ENCODE results near the gene EFHC1. TPM values are rescaled to one million over a fixed set of nuclear protein-coding genes. Genes with fewer than 3 reads are reported as not detected.

Gene EFHC1, protein sequence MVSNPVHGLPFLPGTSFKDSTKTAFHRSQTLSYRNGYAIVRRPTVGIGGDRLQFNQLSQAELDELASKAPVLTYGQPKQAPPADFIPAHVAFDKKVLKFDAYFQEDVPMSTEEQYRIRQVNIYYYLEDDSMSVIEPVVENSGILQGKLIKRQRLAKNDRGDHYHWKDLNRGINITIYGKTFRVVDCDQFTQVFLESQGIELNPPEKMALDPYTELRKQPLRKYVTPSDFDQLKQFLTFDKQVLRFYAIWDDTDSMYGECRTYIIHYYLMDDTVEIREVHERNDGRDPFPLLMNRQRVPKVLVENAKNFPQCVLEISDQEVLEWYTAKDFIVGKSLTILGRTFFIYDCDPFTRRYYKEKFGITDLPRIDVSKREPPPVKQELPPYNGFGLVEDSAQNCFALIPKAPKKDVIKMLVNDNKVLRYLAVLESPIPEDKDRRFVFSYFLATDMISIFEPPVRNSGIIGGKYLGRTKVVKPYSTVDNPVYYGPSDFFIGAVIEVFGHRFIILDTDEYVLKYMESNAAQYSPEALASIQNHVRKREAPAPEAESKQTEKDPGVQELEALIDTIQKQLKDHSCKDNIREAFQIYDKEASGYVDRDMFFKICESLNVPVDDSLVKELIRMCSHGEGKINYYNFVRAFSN
- 10 to 100 TPM in 1 of 6 experiments, 1 to 10 TPM in 5; 3.6 to 10.4 (median 6.0) TPM for total RNA-seq
- long read RNA-seq, partial matches to known transcripts, result 1 of 4 reads
- long read RNA-seq, other reads (novel, unspliced or antisense), result 2 of 4 reads

DNA sequence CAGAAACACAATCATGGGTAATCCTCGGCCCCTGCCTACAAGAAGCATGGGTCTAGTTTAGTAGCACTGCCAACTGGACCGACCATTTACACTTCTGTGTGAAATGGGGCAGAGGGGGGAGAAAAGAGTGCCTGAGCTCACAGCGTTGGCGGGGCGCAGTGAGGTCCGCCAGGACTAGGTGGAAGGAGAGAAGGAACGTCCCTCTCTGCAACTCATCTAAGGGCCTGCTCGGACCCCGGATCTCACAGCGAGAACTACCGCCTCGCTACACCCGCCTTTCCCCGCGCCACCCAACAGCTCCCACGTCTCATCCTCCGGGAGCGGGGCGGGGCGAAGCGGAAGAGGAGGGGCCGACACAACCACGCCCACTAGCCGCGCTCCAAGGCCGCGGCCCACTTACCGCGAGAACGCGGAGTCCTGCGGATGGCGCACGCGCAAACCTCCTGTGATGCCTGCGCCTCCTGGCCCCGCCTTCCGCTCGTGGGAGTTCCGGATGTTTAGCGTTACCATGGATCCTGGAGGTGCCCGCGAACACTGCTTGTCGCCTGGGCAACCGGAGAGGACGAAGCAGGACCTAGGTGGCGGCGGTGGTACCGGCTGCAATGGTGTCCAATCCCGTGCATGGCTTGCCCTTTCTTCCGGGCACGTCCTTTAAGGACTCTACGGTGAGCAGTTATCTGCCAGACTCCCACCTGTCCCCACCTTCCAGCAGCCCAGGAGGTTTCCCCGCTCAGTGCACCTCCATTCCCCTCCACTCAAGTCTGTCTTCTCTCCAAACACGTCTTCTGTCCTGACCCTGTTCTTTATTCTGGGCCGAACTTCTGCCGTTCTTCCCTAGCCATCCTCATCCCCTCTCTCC is at the start of gene EFHC1:
Gene EFHC1, plus strand, starts transcription at position 534 of the 859 bp plus-strand sequence. Its CDS starts 69 bp downstream, at position 603.
- WGBS (ENCODE audit: insufficient coverage, low coverage, low lambda C conversion rate, missing lambda C conversion rate), result 0% methylated on average over 11 of the region's 57 CpGs
- Histone ChIP-seq H3K27me3 (no peaks in the 10 kb centered on the region), H3K36me3 (no peaks in the 10 kb centered on the region), H3K4me3 (peak within 1 kb of the TSS; percentile 59 to 81 (median 68)), H3K9me3 (no peaks in the 10 kb centered on the region), H3K4me1 (peaks cover 0 to 6% (median 1%) of the 10 kb centered on the region in 4 donors), H3K27ac (peak within 1 kb of the TSS; percentile 66 to 87 (median 68))
- DNase-seq (peak; percentile 99), ATAC-seq (peak; percentile 96 to 99 (median 98))
- TF ChIP-seq, protein P1, sequence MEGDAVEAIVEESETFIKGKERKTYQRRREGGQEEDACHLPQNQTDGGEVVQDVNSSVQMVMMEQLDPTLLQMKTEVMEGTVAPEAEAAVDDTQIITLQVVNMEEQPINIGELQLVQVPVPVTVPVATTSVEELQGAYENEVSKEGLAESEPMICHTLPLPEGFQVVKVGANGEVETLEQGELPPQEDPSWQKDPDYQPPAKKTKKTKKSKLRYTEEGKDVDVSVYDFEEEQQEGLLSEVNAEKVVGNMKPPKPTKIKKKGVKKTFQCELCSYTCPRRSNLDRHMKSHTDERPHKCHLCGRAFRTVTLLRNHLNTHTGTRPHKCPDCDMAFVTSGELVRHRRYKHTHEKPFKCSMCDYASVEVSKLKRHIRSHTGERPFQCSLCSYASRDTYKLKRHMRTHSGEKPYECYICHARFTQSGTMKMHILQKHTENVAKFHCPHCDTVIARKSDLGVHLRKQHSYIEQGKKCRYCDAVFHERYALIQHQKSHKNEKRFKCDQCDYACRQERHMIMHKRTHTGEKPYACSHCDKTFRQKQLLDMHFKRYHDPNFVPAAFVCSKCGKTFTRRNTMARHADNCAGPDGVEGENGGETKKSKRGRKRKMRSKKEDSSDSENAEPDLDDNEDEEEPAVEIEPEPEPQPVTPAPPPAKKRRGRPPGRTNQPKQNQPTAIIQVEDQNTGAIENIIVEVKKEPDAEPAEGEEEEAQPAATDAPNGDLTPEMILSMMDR (IDR thresholded peaks at IDR 0.05), result no peak
- TF ChIP-seq POLR2A (IDR thresholded peaks at IDR 0.05), result peak; percentile 92
- intact Hi-C loops (cut with DNase I), result loop anchor here (5.0 to 10.0 kb wide), 4 partner anchors 175 to 247 kb away; no protein-coding TSS in a partner anchor

DNA sequence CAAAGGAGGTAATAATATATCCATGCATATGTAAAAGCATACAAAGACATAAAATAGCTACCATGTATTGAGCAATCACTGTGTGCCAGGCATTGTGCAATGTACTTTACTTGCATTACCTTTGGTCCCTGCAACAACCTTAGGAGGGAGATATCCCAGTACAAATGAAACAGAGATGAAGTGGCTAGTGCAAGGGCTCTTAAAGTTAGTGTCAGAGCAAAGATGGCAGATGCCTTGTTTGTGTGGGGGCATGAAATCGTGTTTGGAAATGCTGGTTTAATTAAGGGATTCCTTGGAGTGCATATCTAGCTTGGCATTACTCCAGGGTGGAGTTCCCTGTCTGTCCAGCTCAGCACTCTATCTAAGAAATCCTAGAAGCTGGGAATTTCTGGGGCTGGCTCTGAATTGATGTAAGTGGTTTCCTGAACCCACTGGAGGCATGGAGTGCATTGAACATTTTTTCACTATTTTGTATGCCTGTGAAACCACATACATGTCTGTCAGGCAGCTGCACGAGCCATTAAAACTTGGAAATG is 48.4 kb upstream of the EFHC1 start:
- H3K9me3 ChIP-seq, result no peaks in the 10 kb centered on the region
- intact Hi-C loops (cut with DNase I), result no loop called here
- DNase-seq (peak in 1 of 3 donors; percentile 50), ATAC-seq (peak; percentile 81 to 89 (median 88))
- H3K4me1 ChIP-seq, result peaks cover 0 to 24% (median 0%) of the 10 kb centered on the region in 4 donors
- H3K27me3 ChIP-seq, result no peaks in the 10 kb centered on the region
- WGBS (ENCODE audit: insufficient coverage, low coverage, low lambda C conversion rate, missing lambda C conversion rate), result 25% methylated on average over 2 of the region's 2 CpGs
- H3K36me3 ChIP-seq, result no peaks in the 10 kb centered on the region
- TF ChIP-seq POLR2A (IDR thresholded peaks at IDR 0.05), result no peak
- TF ChIP-seq, protein P1 (IDR thresholded peaks at IDR 0.05), result no peak
- peak overlapping the region in 1 of 3 donors; percentile 5 for H3K27ac ChIP-seq
- no peak overlapping the region for H3K4me3 ChIP-seq

- DNase-seq, result no peak
- WGBS (ENCODE audit: insufficient coverage, low coverage, low lambda C conversion rate, missing lambda C conversion rate), result 90% methylated on average over 5 of the region's 5 CpGs
- Histone ChIP-seq H3K4me1 (peaks cover 0 to 24% (median 0%) of the 10 kb centered on the region in 4 donors), H3K4me3 (no peak overlapping the region), H3K36me3 (no peaks in the 10 kb centered on the region), H3K27me3 (no peaks in the 10 kb centered on the region), H3K9me3 (no peaks in the 10 kb centered on the region), H3K27ac (no peak overlapping the region)
- no peak for ATAC-seq
- intact Hi-C loops (cut with DNase I), result no loop called here
- TF ChIP-seq, protein P1 (IDR thresholded peaks at IDR 0.05), result no peak
- TF ChIP-seq POLR2A (IDR thresholded peaks at IDR 0.05), result no peak
Observed at GRCh38 chr6:52373151-52373690, 46.9 kb upstream of the EFHC1 start.

GRCh38 chr6:52374247-52374646 is 45.9 kb upstream of the EFHC1 start:
- ATAC-seq, result no peak
- H3K4me1 ChIP-seq, result peaks cover 0 to 20% (median 0%) of the 10 kb centered on the region in 4 donors
- WGBS (ENCODE audit: insufficient coverage, low coverage, low lambda C conversion rate, missing lambda C conversion rate), result 89% methylated on average over 4 of the region's 4 CpGs
- no peak overlapping the region for H3K27ac ChIP-seq
- intact Hi-C loops (cut with DNase I), result no loop called here
- no peaks in the 10 kb centered on the region for H3K36me3 ChIP-seq
- DNase-seq, result no peak
- TF ChIP-seq, protein P1 (IDR thresholded peaks at IDR 0.05), result no peak
- no peak for TF ChIP-seq POLR2A (IDR thresholded peaks at IDR 0.05)
- H3K27me3 ChIP-seq, result no peaks in the 10 kb centered on the region
- H3K4me3 ChIP-seq, result no peak overlapping the region
- H3K9me3 ChIP-seq, result no peaks in the 10 kb centered on the region
